ENCODE measurements around the gene CNGB1. TPM values are rescaled to one million over a fixed set of nuclear protein-coding genes. Genes with fewer than 3 reads are reported as not detected.

Gene CNGB1
- total RNA-seq, 1 experiment from 2014 or later: not detected

DNA sequence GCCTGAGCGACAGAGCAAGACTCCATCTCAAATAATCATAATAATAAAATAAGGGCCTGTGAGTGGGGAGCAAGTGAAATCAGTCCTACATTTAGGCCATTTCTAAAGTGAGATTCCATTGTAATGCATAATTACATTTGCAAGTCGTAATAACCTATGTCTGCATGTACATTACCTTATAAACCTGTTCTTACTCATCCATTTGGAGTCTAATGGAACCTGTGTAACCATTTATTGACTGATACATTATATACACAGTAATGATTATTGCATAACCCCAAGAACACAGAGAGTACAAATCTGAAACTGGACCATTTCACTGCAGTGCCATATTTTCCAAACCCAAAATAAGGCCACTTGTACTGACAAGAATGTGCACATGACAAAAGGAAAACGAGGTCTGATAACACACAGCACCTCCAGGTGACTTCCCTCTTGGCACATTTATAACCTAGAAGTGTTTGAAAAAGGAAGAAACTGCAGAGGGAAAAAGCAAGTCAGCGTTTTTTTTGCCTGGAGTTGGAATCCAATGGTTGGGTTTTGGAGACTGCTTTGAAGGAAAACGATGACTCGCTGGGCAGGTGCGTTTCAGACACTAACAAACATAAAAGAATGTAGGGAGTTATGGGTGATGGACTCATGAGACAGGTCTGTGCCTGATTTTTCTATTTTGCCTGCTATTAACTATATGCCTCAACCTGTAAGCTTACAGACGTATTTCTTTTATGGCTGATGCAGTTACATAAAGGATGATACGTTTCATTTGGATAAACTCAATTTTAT, 105.0 kb downstream of the CNGB1 start:
- no peak for ATAC-seq
- no peaks in the 10 kb centered on the region for H3K9me3 ChIP-seq (ENCODE audit: control insufficient read depth in 1 of 2, insufficient read depth in 1 of 2, low read depth in 1 of 2, low read length in 2 of 2)
- no peaks in the 10 kb centered on the region for H3K27me3 ChIP-seq (ENCODE audit: insufficient read depth, low read length)
- H3K4me1 ChIP-seq (ENCODE audit: control insufficient read depth in 1 of 2, insufficient read depth in 2 of 2, low read length in 2 of 2): peaks cover 13 to 31% of the 10 kb centered on the region in 2 experiments
- CTCF ChIA-PET: no interaction called here
- POLR2A ChIA-PET: no interaction called here
- H3K4me2 ChIP-seq (ENCODE audit: low read length): no peak overlapping the region
- no peaks in the 10 kb centered on the region for H4K20me1 ChIP-seq (ENCODE audit: insufficient read depth)
- H3K4me3 ChIP-seq (replicated peaks in 1 of 2; ENCODE audit: low read depth in 1 of 2, low read length in 2 of 2): no peak overlapping the region
- no TSS peak for BruUV-seq (replicated peaks)
- no peak overlapping the region for H3K27ac ChIP-seq (ENCODE audit: low read depth, low read length)
- H3K79me2 ChIP-seq (ENCODE audit: insufficient read depth, low read length): no peaks in the 10 kb centered on the region
- H3K36me3 ChIP-seq (ENCODE audit: control insufficient read depth in 1 of 2, insufficient read depth in 2 of 2, low read length in 2 of 2): no peaks in the 10 kb centered on the region
- intact Hi-C loops (cut with micrococcal nuclease): no loop called here
- TF ChIP-seq ZFX (IDR thresholded peaks at IDR 0.05): no peak
- TF ChIP-seq, protein P1, sequence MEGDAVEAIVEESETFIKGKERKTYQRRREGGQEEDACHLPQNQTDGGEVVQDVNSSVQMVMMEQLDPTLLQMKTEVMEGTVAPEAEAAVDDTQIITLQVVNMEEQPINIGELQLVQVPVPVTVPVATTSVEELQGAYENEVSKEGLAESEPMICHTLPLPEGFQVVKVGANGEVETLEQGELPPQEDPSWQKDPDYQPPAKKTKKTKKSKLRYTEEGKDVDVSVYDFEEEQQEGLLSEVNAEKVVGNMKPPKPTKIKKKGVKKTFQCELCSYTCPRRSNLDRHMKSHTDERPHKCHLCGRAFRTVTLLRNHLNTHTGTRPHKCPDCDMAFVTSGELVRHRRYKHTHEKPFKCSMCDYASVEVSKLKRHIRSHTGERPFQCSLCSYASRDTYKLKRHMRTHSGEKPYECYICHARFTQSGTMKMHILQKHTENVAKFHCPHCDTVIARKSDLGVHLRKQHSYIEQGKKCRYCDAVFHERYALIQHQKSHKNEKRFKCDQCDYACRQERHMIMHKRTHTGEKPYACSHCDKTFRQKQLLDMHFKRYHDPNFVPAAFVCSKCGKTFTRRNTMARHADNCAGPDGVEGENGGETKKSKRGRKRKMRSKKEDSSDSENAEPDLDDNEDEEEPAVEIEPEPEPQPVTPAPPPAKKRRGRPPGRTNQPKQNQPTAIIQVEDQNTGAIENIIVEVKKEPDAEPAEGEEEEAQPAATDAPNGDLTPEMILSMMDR (IDR thresholded peaks at IDR 0.05 in 2 of 3, conservative IDR thresholded peaks at IDR 0.05 in 1 of 3; ENCODE audit: borderline replicate concordance in 1 of 3, insufficient read depth in 1 of 3, low read depth in 2 of 3, low read length in 2 of 3): no peak
- no peak for TF ChIP-seq YY1 (IDR thresholded peaks at IDR 0.05; ENCODE audit: extremely low read depth, insufficient replicate concordance, low read depth, low read length)
- TF ChIP-seq SIN3A (IDR thresholded peaks at IDR 0.05; ENCODE audit: low read depth): no peak
- TF ChIP-seq EGR1 (IDR thresholded peaks at IDR 0.05; ENCODE audit: low read depth): no peak
- no peak for TF ChIP-seq SP1 (IDR thresholded peaks at IDR 0.05; ENCODE audit: low read depth)
- no peak overlapping the region for H3K9ac ChIP-seq (ENCODE audit: low read length)
- no peak for DNase-seq (ENCODE audit: low read depth, low spot score)
- RAD21 ChIA-PET (ENCODE audit: low non-redundant PET in 1 of 2, low total read pairs in 2 of 2, uncharacterized antibody in 2 of 2, unreplicated experiment in 2 of 2): no interaction called here
- no peaks in the 10 kb centered on the region for H3K9me2 ChIP-seq (ENCODE audit: insufficient read depth)
- H2AFZ ChIP-seq (ENCODE audit: low read depth, low read length, poor library complexity, severe bottlenecking): no peak overlapping the region

Measured in HCT116 (cell line).